ENCODE results near the gene COPA. TPM values are rescaled to one million over a fixed set of nuclear protein-coding genes. Genes with fewer than 3 reads are reported as not detected.
A peak's percentile ranks its signal among the peaks of the same experiment; 100 is the strongest.

The COPA gene
- total RNA-seq, 1 experiment from 2014 or later: 261 TPM

GRCh38 chr1:160267284-160267991 is 75.6 kb downstream of the COPA start:
- DNase-seq (ENCODE audit: low spot score): no peak

DNA sequence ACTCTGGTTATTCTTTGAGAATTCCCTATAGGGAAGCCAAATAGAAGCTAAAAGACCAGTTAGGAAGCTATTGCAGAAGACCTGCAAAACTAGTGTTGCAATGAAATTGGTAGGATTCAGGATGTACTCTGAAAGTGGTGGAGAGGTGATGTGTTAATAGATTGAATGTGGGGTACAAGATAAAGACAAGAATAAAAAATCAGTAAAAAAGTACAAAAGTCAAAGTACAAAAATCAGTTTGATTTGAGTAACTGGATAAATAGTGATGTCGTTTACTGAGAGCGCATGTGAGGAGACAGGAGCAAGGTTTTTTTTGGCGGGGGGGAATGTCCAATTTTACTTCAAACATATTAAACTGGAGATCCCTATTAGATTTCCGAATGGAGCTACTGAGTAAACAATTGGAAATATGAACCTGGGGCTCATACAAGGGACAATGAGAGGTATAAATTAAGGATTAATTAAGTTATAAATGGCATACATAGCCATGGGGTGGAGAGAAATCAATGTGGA is 78.2 kb downstream of the COPA start:
- no peak for DNase-seq (ENCODE audit: low spot score)

DNA sequence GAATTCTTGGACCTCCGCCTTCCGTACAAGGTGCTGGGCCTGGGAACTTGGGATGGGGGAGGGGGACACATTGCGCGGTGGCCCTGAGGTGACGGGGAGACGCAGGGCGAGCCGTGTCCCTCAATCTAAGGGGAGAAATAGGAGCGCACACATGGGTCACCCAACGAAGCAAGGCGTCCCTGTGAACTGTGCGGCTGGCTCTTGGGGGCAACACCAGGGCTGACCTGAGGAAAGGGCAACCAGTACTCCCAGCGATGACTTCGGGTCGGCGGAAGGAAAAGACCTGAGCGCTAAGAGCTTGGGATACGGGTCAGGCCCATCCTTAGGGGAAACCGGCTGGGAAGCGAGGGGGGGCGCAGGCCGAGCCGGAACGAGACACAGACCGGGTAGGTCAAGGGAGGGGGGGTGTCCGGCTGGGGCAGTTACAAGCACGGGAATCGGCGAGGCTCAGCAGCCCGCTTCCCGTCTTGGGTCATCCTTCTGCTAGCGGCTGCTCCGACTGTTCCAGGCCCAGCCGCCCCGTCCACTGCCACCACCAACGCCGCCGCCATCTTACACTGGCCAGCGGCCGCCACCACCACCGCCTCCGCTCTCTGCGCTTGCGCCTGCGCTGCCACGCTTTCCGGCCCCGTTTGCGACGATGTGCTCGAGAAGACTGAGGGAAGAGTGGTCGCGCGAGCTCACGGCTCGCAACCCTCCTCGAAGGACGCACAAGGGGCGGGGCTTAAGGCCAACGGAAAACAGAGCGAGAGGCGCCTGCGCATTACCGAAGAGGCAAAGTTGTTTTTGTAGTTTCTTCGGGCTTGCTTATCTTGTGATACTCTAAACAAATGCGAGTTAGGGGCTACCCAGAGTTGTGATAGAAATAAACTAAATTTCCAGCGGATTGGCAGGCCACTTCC is 80.9 kb downstream of the COPA start, which contains the start of gene DCAF8:
Gene DCAF8 (minus strand): TSS at position 657 of the 902 bp plus-strand sequence. CDS start 18,541 bp downstream, outside the sequence.
- DNase-seq (ENCODE audit: low spot score): peak; percentile 99

- DNase-seq (ENCODE audit: low spot score): peak; percentile 94
Observed at GRCh38 chr1:160261556-160261892, 81.5 kb downstream of the COPA start.

DNA sequence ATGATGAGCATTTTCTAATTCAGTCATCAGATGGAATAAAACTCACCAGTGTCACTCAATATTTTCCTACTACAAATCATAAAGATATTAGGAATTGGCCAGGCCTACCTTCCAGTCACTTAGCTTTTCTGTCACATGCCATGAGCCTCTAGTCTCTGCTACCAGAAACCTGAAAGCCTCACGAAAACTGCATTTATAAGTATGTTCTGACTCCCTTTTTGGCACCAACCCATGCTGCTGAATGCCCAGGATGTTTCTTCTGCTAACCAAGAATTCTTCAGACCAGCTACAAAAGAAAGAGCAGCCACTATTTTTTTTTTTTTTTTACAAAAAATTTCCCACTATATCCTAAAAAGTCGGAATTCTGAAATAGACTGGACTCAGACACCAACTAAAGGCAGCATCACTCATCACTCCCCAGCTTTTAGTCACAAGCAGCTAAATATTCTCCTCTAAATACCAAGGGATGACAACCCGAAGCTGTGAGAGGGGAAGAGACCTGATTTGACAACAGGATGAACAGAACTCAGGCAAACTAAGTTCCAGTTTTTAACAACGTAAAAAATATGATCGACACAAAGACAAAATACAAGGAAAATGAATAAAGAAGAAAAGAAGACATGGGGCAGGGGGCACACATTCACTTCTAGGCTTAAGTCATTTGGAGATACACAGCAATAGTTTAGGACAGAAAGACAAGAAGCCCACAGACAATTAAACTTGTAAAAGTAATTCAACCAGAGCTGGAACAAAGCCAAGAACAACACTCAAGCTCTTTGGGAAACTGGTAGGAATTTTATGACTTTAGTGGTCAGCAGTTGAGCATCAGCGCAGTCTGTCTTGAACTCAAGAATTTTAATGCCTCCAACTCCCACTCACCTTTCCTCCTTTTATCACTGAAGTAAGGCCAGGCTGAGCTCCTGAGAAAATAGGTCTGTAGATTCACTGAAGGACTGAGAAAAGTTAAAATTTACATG is 82.4 kb downstream of the COPA start:
- DNase-seq (ENCODE audit: low spot score): peak; percentile 93

- no peak for DNase-seq (ENCODE audit: low spot score)
Observed at GRCh38 chr1:160258177-160258798, 84.8 kb downstream of the COPA start.

DNA sequence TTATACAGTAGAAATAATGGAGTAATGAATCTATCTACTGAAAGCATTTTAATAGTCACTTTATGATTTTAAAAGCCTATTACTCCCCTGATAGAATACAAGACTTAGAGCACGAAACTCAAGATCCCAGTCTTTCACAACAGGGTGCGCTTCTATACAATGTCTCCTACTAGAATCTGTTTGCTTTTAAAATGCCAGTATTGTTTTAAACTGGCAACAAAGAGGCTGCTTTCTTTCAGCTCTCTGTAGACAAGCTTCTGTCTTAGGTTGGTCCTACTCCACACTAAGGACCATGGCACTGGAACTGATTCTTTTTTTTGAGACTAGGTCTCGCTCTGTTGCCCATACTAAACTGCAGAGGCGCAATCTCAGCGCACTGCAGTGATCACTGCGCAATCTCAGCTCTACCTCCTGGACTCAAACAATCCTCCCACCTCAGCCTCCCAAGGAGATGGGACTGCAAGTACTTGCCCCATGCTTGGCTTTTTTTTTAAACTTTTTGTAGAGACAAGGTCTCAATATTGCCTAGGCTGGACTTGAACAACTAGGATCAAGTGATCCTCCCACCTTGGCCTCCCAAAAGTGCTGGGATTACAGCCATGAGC is 85.5 kb downstream of the COPA start:
- no peak for DNase-seq (ENCODE audit: low spot score)

GRCh38 chr1:160256396-160257046 is 86.5 kb downstream of the COPA start:
- DNase-seq (ENCODE audit: low spot score): peak; percentile 72

- DNase-seq (ENCODE audit: low spot score): no peak
Observed at GRCh38 chr1:160255781-160256300, 87.2 kb downstream of the COPA start.

GRCh38 chr1:160251687-160252526 is 91.1 kb downstream of the COPA start:
- peak; percentile 78 for DNase-seq (ENCODE audit: low spot score)

GRCh38 chr1:160251011-160251410 is 92.0 kb downstream of the COPA start:
- DNase-seq (ENCODE audit: low spot score): no peak

- DNase-seq (ENCODE audit: low spot score): no peak
Observed at GRCh38 chr1:160247053-160247452, 96.0 kb downstream of the COPA start.

GRCh38 chr1:160245434-160245833 is 97.6 kb downstream of the COPA start:
- no peak for DNase-seq (ENCODE audit: low spot score)

DNA sequence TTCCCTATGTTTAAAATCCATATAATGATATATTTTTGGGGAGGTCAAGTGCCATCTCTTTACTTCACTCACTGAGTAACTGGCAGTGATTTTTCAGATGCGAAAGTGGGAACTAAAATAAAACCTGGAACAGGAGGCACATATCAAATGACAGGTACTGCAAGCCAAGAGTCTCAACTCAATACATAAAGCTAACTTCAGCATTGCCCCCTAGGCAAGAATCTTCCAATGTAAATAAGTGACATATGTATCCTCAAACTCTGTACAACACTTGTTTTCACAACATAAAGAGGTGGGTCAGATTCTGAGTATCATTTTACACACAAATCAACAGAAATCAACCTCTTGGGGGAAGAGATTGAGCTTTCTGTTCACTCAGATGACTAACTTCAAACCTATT is 98.8 kb downstream of the COPA start:
- DNase-seq (ENCODE audit: low spot score): no peak

- DNase-seq (ENCODE audit: low spot score): no peak
Observed at GRCh38 chr1:160243767-160244166, 99.3 kb downstream of the COPA start.

DNA sequence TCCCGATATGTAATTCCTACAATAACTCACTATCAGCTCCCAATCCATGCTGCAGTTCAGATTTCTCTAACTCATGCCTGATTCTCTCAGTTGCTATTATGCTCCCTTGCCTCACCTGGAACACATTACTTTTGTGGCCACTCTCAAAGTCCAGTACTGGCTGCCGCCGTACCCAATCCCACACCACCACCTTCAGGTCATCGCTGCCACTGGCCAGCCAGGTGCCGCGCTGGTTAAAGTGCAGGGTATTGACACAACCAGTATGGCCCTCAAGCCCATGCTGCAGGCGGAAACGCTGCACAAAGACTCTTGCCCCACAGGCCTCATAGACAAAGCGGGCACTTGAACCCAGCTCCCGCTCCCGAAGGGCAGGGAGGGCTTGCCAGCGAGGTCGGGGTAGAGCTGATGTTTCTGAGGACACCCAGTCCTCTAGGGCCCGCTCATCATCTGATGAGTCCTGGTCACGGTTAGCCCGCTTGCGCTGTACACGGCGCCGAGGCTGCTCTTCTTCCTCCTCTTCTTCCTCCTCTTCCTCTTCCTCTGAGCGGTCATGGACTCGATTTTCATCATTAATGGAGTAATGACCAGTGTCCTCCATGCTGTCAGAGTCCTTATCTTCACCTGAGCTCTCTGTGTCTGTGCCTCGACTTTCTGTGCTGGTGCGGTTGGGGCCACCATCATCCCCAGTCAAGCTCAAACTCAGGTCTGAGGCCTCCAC is 103.3 kb downstream of the COPA start:
- DNase-seq (ENCODE audit: low spot score): no peak
